Stimulated activated CD8-positive, alpha-beta memory T cell treated with anti-CD3 and anti-CD28 coated beads, Interleukin-2, amount 100 ng/mL, for 48 hours (primary cell): ENCODE results near the gene ZNF287.
"Not testable (repeated sequence)": the region's sequence is repeated elsewhere in the genome, so short reads cannot be mapped to it uniquely, and the experiment has no call there.

Experiments used
- DNase-seq, 2 donors: peaks; one replicate each; pipeline ENCODE4 v3.0.0-alpha.2; 2020; ENCODE audit warnings: low read depth in 2 of 2

Gene ZNF287

DNA sequence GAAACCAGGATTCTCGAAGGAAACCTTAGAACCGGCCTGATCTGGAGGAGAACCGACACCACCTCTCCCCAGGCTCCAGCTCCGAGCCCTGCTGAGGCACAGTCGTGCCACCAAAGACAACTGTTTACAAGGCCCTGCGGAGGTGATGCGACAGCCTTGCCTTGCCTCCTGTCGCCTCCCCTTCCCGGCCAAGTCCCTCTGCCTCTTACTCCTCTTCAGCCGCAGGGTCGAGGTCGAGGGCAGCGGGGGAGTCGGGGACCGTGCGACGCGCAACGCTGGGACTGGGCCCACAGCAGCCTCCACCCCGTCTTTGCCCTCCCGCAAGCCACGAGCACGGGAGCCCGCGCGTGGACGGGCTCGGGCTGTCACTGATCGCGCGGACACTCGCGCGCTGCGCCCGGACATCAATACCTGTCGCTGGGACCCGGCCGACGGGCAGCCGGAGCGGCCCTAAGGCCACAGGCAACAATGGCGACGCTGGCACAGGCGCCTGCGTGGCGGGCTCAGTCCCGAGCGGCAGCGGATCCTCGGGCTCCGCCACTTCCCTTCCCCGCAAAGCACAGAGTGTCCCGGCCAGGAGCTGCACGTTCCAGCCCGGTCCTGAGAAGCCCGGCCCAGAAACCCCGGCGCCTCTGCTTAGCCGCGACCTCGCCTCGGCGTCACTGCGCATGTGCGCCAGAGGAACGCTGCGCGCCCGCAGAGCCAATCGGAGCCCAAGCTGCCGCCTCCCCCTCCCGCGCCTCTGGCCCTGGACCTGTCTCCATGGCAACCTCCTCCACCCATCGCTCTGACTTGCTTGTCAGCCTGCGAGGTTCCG lies at the start of gene ZNF287:
TSS of gene ZNF287 (minus strand) at position 664 of the 817 bp plus-strand sequence. CDS start 1,473 bp downstream, outside the sequence.
- peak; percentile 85 to 91 for DNase-seq

- DNase-seq: no peak
Measured at GRCh38 chr17:16617481-16618060, 48.6 kb upstream of the ZNF287 start.

DNA sequence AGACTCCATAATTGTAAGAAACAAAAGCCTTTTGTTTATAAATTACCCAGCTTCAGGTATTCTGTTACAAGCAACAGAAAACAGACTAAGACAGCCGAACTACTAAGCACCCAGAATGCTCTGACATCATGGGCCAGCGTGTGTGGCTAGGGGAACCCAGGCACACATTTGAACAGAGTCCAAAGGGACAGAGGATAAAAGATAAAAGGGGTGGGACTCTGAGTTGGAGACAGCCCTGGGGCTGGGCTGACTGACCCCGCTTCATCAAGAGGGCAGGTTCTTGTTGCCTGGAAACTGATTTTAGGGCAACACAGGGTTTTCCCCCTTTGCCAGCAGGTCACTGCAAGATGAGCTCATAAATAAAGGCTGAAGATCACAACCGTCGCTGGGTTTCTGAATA lies 30.5 kb upstream of the ZNF287 start:
- DNase-seq: no peak

DNA sequence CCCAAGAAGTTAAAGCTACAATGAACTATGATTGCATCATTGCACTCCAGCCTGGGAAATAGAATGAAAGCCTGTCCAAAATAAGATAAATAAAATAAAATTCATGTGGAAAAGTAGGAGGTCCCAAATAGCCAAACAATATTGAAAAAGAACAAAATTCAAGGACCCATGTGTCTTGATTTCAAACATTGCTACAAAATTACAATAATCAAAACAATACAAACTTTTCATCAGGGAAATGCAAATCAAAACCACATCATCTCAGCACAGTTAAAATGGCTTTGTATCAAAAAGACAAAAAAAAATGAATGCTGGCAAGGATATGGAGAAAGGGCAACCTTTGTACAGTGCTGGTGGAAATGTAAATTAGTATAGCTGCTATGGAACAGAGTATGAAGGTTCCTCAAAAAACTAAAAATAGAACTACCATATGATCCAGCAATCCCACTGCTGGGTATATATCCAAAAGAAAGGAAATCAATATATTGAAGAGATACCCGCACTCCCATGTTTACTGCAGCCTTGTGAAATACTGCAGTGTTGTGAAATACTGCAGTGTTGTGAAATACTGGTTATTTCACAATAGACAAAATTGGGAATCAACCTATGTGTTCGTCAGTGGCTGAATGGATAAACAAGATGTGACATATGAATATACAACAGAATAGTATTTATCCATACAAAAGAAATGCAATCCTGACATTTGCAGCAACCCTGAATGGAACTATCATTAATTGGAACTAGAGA lies 24.5 kb upstream of the ZNF287 start:
- DNase-seq: no peak

GRCh38 chr17:16589097-16589969 lies 20.3 kb upstream of the ZNF287 start:
- peak; percentile 85 to 89 for DNase-seq

DNA sequence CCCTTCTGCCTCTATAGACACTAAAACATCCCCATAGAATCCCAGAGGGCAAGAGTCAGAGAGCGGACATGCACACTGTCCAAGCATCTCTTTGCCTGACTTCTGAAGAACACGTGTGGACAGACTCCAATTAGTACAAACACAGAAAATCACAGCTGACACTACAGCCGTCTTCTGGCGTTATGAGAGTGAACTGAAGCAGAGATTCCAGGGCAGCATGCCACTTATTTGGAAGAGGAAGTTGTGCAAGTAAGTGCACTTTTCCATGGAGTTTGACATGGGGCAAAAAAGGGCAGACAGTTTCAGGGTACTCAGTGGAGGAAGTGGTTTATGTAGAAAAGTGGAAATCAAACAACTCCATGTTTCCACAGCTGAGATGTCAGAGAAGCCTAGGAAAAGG lies 16.8 kb upstream of the ZNF287 start:
- DNase-seq: no peak

DNA sequence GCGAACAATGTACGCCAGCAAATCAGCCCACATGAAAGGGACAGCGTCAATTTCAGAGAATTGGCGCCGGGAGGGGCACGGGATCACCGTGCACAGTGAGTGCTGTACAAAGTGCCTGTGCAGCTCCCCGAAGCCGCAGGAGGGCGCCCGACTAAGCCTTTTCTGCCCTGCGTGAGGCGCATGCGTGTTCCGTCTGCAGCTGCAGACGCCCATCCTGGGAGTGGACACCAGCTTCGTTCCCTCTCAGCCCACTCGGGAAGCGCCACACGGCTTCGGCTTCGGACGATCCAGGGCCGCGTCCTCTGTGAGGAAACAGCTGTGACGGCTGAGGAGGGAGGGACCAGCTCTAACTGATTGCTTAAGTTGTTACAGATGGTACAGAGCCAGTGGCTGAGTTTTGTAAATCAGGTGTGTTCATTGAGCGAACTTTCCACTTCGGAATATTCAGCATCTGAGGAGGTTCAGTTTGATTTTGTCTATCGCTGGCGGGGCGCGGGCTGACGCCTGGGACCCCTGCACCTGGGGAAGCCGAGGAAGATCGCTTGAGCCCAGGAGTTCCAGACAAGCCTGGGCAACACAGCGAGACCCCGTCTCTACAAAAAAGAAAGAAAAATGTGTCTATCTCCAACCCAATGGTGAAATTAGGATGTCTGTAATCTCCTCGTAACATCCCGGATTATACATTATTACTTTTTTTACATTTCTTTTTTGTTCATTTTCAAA lies 15.4 kb upstream of the ZNF287 start:
- peak; percentile 85 to 92 for DNase-seq

GRCh38 chr17:16583781-16584180 lies 14.8 kb upstream of the ZNF287 start:
- DNase-seq: no peak

- no peak for DNase-seq
Measured at GRCh38 chr17:16573466-16573865, 4.5 kb upstream of the ZNF287 start.

DNA sequence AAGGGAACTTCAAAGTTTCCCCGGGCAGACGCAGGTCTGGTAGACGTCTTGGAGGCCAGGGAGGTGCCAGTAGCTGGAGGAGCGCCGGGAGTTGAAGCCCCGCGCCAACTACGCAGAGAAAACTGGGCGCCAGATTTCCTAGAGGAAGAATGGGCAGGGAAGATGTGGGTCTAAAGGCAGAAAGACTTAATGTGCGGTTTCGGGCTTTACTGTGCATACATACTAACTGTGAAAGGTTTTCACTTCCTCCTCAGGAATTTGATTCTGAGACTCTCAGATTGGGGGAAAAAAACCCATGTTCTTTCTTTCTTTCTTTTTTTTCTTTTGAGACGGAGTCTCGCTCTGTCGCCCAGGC lies 331 bp upstream of the ZNF287 start:
- no peak for DNase-seq

DNA sequence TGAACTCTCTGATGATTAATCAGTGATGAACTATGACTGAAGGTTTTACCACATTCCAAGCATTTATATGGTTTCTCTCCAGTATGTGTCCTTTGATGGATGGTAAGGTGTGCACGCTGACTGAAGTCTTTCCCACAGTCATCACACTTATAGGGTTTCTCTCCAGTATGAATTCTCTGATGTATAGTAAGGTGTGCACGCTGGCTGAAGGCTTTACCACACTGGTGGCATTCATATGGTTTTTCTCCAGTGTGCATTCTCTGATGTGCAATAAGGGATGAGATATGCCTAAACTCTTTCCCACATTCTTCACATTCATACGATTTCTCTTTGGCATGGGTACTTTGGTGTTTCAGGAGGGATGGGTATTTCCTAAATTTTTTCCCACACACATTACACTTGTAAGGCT lies 16.4 kb downstream of the ZNF287 start:
- DNase-seq: no peak

DNA sequence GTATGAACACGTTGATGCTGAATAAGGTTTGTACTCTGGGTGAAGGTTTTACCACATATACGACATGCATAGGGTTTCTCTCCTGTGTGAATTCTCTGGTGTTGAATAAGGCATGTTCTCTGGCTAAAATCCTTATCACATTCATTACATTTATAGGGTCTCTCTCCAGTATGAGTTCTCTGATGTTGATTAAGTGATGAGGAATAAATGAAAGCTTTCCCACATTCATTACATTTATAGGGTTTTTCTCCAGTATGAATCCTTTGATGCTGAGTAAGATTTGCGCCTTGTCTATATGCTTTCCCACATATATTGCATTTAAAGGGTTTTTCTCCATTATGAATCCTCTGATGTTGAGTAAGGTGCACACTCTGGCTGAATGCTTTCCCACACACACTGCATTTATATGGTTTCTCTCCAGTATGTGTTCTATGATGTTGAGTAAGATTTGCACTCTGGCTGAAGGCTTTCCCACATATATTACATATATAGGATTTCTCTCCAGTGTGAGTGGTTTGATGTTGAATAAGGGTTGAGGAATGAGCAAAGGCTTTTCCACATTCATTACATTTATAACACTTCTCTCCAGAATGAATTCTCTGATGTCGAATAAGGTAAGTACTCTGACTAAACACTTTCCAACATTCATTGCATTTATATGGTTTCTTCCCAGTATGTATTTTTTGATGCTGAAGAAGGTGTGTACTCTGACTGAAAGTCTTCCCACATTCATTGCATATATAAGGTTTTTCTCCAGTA lies 16.9 kb downstream of the ZNF287 start:
- no peak for DNase-seq

DNA sequence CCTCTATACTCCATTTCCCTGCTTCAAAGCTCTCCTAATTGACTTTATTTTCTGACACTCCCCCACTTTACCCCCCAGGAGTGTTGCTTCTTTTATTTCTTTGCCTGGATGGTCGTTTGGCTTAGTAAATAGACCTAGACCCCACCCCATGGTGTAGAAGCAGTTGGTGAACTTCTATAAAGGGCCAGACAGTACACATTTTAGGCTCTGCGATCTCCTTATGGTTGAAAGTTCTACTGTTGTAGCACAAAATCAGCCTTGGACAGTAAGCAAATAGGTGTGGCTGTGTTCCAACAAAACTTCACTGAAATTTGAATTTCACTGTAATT lies 31.9 kb downstream of the ZNF287 start:
- DNase-seq: no peak

DNA sequence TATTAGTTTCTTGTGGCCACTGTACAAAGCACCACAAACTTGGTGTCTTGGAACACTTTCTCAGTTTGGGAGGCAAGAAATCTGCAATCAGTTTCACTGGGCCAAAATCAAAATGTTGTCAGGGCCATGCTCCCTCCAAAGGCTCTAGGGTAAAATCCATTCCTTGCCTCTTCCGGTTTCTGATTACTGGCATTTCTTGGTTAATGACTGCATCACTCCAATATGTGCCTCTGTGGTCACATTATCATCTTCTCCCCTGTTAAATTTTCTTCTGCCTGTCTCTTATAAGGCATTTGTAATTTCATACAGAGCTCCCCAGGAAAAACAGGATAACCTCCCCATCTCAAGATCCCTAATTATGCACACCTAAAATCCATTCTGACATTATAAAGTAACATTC lies 34.8 kb downstream of the ZNF287 start:
- no peak for DNase-seq

DNA sequence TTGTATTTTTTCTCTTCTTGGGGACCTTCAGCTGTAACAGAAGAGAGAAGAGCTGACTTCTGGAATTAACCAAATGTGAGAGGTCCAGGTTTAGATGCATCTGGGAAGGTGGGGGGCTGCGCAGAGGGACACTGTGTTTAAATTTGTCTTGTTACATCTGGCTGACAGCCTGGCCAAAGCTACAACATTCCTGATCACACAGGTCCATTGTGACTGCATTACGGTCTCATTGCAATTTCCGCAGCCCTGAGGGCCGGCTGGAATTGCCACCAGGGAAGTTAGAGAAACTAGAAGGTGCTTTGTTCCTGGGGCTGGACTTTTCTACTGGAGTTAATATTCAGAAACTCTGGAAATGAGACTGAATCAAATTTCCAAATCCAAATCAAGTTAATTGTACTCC lies 39.1 kb downstream of the ZNF287 start:
- no peak for DNase-seq

DNA sequence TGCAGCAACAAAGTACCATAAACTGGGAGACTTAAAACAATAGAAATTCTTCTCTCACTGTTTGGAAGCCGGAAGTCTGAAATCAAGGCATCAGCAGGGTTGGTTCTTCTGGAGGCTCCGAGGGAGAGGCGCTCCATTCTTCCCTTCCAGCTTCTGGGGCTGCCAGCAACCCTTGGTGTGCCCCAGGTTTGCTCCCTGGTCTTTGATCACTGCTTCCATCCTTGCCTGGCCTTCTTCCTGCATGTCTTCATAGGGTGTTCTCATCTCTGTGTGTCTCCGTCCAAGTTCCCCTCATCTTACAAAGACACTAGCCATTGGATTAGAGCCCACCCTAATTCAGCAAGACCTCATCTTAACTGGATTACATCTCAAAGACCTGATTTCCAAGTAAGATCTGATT lies 41.7 kb downstream of the ZNF287 start:
- DNase-seq: no peak

- DNase-seq: not testable (repeated sequence)
Measured at GRCh38 chr17:16525556-16525955, 43.4 kb downstream of the ZNF287 start.

GRCh38 chr17:16521070-16521727 lies 47.8 kb downstream of the ZNF287 start:
- DNase-seq: peak; percentile 21 to 36

GRCh38 chr17:16519021-16519420 lies 50.0 kb downstream of the ZNF287 start:
- no peak for DNase-seq

DNA sequence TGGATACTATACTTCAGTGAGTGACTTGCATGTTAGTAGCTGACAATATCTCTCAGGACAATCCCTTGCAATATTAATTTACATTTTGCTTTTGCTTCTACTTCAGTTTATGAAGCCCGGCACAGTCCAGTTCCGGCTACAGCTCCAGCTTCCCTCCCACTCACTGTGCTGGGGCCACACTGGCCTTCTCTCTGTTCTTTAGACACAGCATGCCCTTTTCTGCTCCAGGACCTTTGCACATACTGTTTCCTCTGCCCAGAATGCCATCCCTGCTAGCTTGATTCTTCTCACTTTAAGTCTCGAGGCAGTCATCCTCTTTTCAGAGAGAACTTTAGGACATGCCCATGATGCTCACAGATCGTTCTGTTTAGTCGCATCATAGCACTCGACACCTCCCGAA lies 51.5 kb downstream of the ZNF287 start:
- no peak for DNase-seq
